Vagina (tissue), 2 donors: ENCODE data around the gene BTRC. TPM values are rescaled to one million over a fixed set of nuclear protein-coding genes. Genes with fewer than 3 reads are reported as not detected.

ENCODE experiments used
- DNase-seq, 2 donors: peaks; one replicate each; pipeline ENCODE4 v3.0.0-alpha.2; 2017; ENCODE audit errors: extremely low spot score in 2 of 2
- H3K27ac ChIP-seq: fragments of 200-600 bp; sonication (generic); one replicate; pipeline ENCODE4 v1.5.1; 2019
- H3K27me3 ChIP-seq: fragments of 200-600 bp; sonication (generic); one replicate; pipeline ENCODE4 v1.5.1; 2019
- H3K36me3 ChIP-seq, 2 donors: fragments of 200-600 bp; sonication (generic); one replicate each; pipeline ENCODE4 v1.5.1; 2017 to 2019
- H3K4me1 ChIP-seq: fragments of 200-600 bp; sonication (generic); one replicate; pipeline ENCODE4 v1.5.1; 2019
- H3K4me3 ChIP-seq, 2 donors: fragments of 200-600 bp; sonication (generic); 1 replicate in 1 of 2; 2 replicates in 1 of 2; pipeline ENCODE4 v1.5.1; 2016 to 2019
- H3K9me3 ChIP-seq: fragments of 200-600 bp; sonication (generic); one replicate; pipeline ENCODE4 v1.5.1; 2019
- CTCF ChIP-seq, 3 experiments: fragments of 450-650 bp in 2 of 3; fragments of 200-600 bp in 1 of 3; sonication (generic) in 1 of 3; IDR thresholded peaks; one replicate each; pipeline ENCODE4 v1.5.1; 2017 to 2019; ENCODE audit warnings: antibody characterized with exemption in 3 of 3, mild to moderate bottlenecking in 2 of 3, moderate library complexity in 2 of 3
- POLR2A ChIP-seq, 2 donors: fragments of 450-650 bp; IDR thresholded peaks; one replicate each; pipeline ENCODE4 v1.6.1; 2017; ENCODE audit warnings: antibody characterized with exemption in 2 of 2, mild to moderate bottlenecking in 2 of 2, moderate library complexity in 2 of 2
- POLR2AphosphoS5 ChIP-seq, 2 donors: sonication (generic); formaldehyde crosslinking; IDR thresholded peaks; one replicate each; pipeline ENCODE4 v1.9.0; 2017; ENCODE audit warnings: antibody characterized with exemption in 2 of 2, mild to moderate bottlenecking in 2 of 2, low read depth in 1 of 2; ENCODE audit not compliant: insufficient read depth in 1 of 2
- intact Hi-C: fragments of 100-400 bp; cut with DNase I; formaldehyde crosslinking; loops from one replicate; pipeline ENCODE4 v1.15.1; 2023
- total RNA-seq: library from RNA; depleted of rRNA; stranded (reverse); fragments of >200 nt; gene quantifications from one replicate; pipeline ENCODE4 v1.2.3, GENCODE V29; 2016

Gene BTRC
- total RNA-seq, 1 donor from 2014 or later: 12.5 TPM

GRCh38 chr10:101438881-101439391, 85.0 kb downstream of the BTRC start:
- peaks cover 10% of the 10 kb centered on the region for H3K4me1 ChIP-seq
- H3K27me3 ChIP-seq: no peaks in the 10 kb centered on the region
- H3K9me3 ChIP-seq: no peaks in the 10 kb centered on the region
- no peak overlapping the region for H3K27ac ChIP-seq
- no peaks in the 10 kb centered on the region for H3K36me3 ChIP-seq
- TF ChIP-seq POLR2AphosphoS5 (IDR thresholded peaks at IDR 0.05; ENCODE audit: insufficient read depth in 1 of 2, low read depth in 1 of 2): peak in 1 of 2 donors; percentile 19
- no peak for TF ChIP-seq CTCF (IDR thresholded peaks at IDR 0.05)
- DNase-seq: no peak
- H3K4me3 ChIP-seq: no peak overlapping the region
- intact Hi-C loops: no loop called here

- Histone ChIP-seq H3K27me3 (no peaks in the 10 kb centered on the region), H3K4me1 (peaks cover 10% of the 10 kb centered on the region), H3K9me3 (no peaks in the 10 kb centered on the region), H3K4me3 (no peak overlapping the region), H3K36me3 (no peaks in the 10 kb centered on the region), H3K27ac (no peak overlapping the region)
- intact Hi-C loops: no loop called here
- TF ChIP-seq POLR2AphosphoS5 (IDR thresholded peaks at IDR 0.05; ENCODE audit: insufficient read depth in 1 of 2, low read depth in 1 of 2) (no peak), CTCF (IDR thresholded peaks at IDR 0.05) (peak in 1 of 3 experiments; percentile 20)
- DNase-seq: no peak
These were observed 87.8 kb downstream of the BTRC start for GRCh38 chr10:101441541-101442455.

GRCh38 chr10:101442456-101442800, 88.5 kb downstream of the BTRC start:
- H3K4me1 ChIP-seq: peaks cover 10% of the 10 kb centered on the region
- TF ChIP-seq POLR2A (IDR thresholded peaks at IDR 0.05) (no peak), CTCF (IDR thresholded peaks at IDR 0.05) (no peak), POLR2AphosphoS5 (IDR thresholded peaks at IDR 0.05; ENCODE audit: insufficient read depth in 1 of 2, low read depth in 1 of 2) (no peak)
- intact Hi-C loops: no loop called here
- DNase-seq: no peak
- no peaks in the 10 kb centered on the region for H3K36me3 ChIP-seq
- no peak overlapping the region for H3K27ac ChIP-seq
- no peak overlapping the region for H3K4me3 ChIP-seq
- no peaks in the 10 kb centered on the region for H3K9me3 ChIP-seq
- no peaks in the 10 kb centered on the region for H3K27me3 ChIP-seq

GRCh38 chr10:101444058-101444898, 90.3 kb downstream of the BTRC start:
- Histone ChIP-seq H3K9me3 (no peaks in the 10 kb centered on the region), H3K27me3 (no peaks in the 10 kb centered on the region), H3K4me1 (peaks cover 3% of the 10 kb centered on the region), H3K4me3 (no peak overlapping the region), H3K36me3 (no peaks in the 10 kb centered on the region), H3K27ac (no peak overlapping the region)
- DNase-seq: no peak
- no peak for TF ChIP-seq POLR2A (IDR thresholded peaks at IDR 0.05)
- no peak for TF ChIP-seq CTCF (IDR thresholded peaks at IDR 0.05)
- TF ChIP-seq POLR2AphosphoS5 (IDR thresholded peaks at IDR 0.05; ENCODE audit: insufficient read depth in 1 of 2, low read depth in 1 of 2): no peak
- intact Hi-C loops: no loop called here
